HepG2 (cell line): ENCODE results near the gene NAB1. TPM values are rescaled to one million over a fixed set of nuclear protein-coding genes. Genes with fewer than 3 reads are reported as not detected.

Experiments used
- ATAC-seq: fragments of 200-7000 bp; cut with Tn5 transposase; 3 replicates; pipeline ENCODE4 v1.9.1; 2020; ENCODE audit warnings: mild to moderate bottlenecking, moderate library complexity
- BruUV-seq: library from RNA; stranded (reverse); fragments of 400-500 nt; replicated peaks from 2 replicates; lab custom pipeline; 2021; lab: Mats Ljungman, UMichigan
- CTCF ChIA-PET: fragments of 300-600 bp; formaldehyde crosslinking; extraction: SDS; loops from one replicate; lab custom pipeline; 2021; ENCODE audit warnings: low total read pairs, inconsistent platforms, low intra/inter-chr PET ratio; lab: Yijun Ruan, JAX
- POLR2A ChIA-PET: fragments of 350-600 bp; sonication (Branson Sonifier 250); formaldehyde crosslinking; loops from one replicate; lab custom pipeline; 2020; ENCODE audit warnings: antibody characterized with exemption, inconsistent platforms; lab: Yijun Ruan, JAX
- DNase-seq: peaks from one replicate; pipeline ENCODE4 v3.0.0-alpha.2; 2015; ENCODE audit warnings: low spot score
- FAIRE-seq: peaks from 3 replicates; lab custom pipeline; 2011; peaks lifted over from hg19 to GRCh38; lab: Jason Lieb, UNC
- H2AFZ ChIP-seq: one replicate; pipeline ENCODE4 v1.6.1; 2011; ENCODE audit warnings: low read length, inconsistent platforms
- H3K27ac ChIP-seq: fragments of 300-600 bp; 3 replicates; pipeline ENCODE4 v1.8.0; 2011; ENCODE audit warnings: mixed run types, mild to moderate bottlenecking, mixed read lengths, low read length, inconsistent platforms; ENCODE audit not compliant: insufficient read depth; ENCODE audit errors: extremely low read length
- H3K27me3 ChIP-seq, 2 experiments: fragments of 200-600 bp in 1 of 2; 2 replicates in 1 of 2; 3 replicates in 1 of 2; pipeline versions ENCODE4 v1.6.0 to v1.8.0; 2011; ENCODE audit warnings: low read length in 2 of 2, mild to moderate bottlenecking in 2 of 2, moderate library complexity in 2 of 2, inconsistent platforms in 1 of 2; ENCODE audit not compliant: insufficient read depth in 2 of 2, control insufficient read depth in 1 of 2
- H3K36me3 ChIP-seq, 2 experiments: fragments of 200-600 bp in 1 of 2; replicated peaks in 1 of 2; 2 replicates in 1 of 2; 3 replicates in 1 of 2; pipeline versions ENCODE4 v1.5.1 to v1.8.0; 2011; ENCODE audit warnings: low read length in 2 of 2, inconsistent platforms in 1 of 2; ENCODE audit not compliant: insufficient read depth in 2 of 2, control insufficient read depth in 1 of 2
- H3K4me1 ChIP-seq: 2 replicates; pipeline ENCODE4 v1.5.1; 2012; ENCODE audit warnings: low read length, inconsistent platforms; ENCODE audit not compliant: insufficient read depth
- H3K4me2 ChIP-seq: 2 replicates; pipeline ENCODE4 v1.6.0; 2011; ENCODE audit warnings: low read depth, low read length, inconsistent platforms
- H3K4me3 ChIP-seq, 3 experiments: fragments of 200-600 bp in 1 of 3; sonication (generic), shearing (Covaris generic) in 1 of 3; replicated peaks in 1 of 3; 2 replicates each; pipeline ENCODE4 v1.5.1; 2011 to 2016; ENCODE audit warnings: low read length in 3 of 3, inconsistent platforms in 2 of 3, low read depth in 2 of 3, mild to moderate bottlenecking in 2 of 3, control low read depth in 1 of 3, mixed read lengths in 1 of 3; ENCODE audit not compliant: insufficient read depth in 1 of 3
- H3K79me2 ChIP-seq: one replicate; pipeline ENCODE4 v1.6.1; 2011; ENCODE audit warnings: low read length, inconsistent platforms; ENCODE audit not compliant: insufficient read depth
- H3K9ac ChIP-seq: 2 replicates; pipeline ENCODE4 v1.6.0; 2011; ENCODE audit warnings: mild to moderate bottlenecking, low read depth, low read length, inconsistent platforms; ENCODE audit not compliant: insufficient read depth
- H3K9me3 ChIP-seq: 2 replicates; pipeline ENCODE4 v1.5.1; 2012; ENCODE audit warnings: mild to moderate bottlenecking, low read length
- H4K20me1 ChIP-seq: 2 replicates; pipeline ENCODE4 v1.6.0; 2011; ENCODE audit warnings: inconsistent platforms, mild to moderate bottlenecking, low read length, moderate library complexity; ENCODE audit not compliant: insufficient read depth
- POGZ ChIP-seq: sonication (generic); formaldehyde crosslinking; IDR thresholded peaks from 2 replicates; pipeline ENCODE4 v1.4.0; 2020; ENCODE audit warnings: mild to moderate bottlenecking, missing genetic modification reagents
- RARG ChIP-seq: sonication (generic); formaldehyde crosslinking; IDR thresholded peaks from 2 replicates; pipeline ENCODE4 v1.4.0; 2020; ENCODE audit warnings: low read depth, mild to moderate bottlenecking, missing genetic modification reagents
- SMC3 ChIP-seq: IDR thresholded peaks from 2 replicates; pipeline ENCODE4 v1.6.1; 2011; ENCODE audit warnings: low read length, improper control_type of control experiment
- SRF ChIP-seq: IDR thresholded peaks from 2 replicates; pipeline ENCODE4 v1.6.1; 2011; ENCODE audit warnings: mild to moderate bottlenecking, low read depth, low read length, moderate library complexity
- STAG1 ChIP-seq: sonication (generic); formaldehyde crosslinking; IDR thresholded peaks from 2 replicates; pipeline ENCODE4 v1.4.0; 2020; ENCODE audit warnings: missing genetic modification reagents
- TGIF2 ChIP-seq: IDR thresholded peaks from 2 replicates; pipeline ENCODE4 v1.6.1; 2016; ENCODE audit warnings: control low read depth, missing compliant biosample characterization
- ZBTB42 ChIP-seq: sonication (generic); formaldehyde crosslinking; IDR thresholded peaks from 2 replicates; pipeline ENCODE4 v1.5.0; 2020; ENCODE audit warnings: mild to moderate bottlenecking, missing genetic modification reagents
- ZNF609 ChIP-seq: sonication (generic); formaldehyde crosslinking; IDR thresholded peaks from 2 replicates; pipeline ENCODE4 v1.4.0; 2020; ENCODE audit warnings: mild to moderate bottlenecking, missing genetic modification reagents, borderline replicate concordance
- WGBS: methylation state at CpG from one replicate; pipeline ENCODE4 v1.1.6; 2017; ENCODE audit warnings: low lambda C conversion rate; 5-methylcytosine and 5-hydroxymethylcytosine counted together
- in situ Hi-C: cut with HindIII; loops from 2 replicates; pipeline ENCODE4 v1.10.0; 2017; ENCODE audit warnings: low pct_unique_long_range_greater_than_20kb; ENCODE audit not compliant: extremely low pct_ligation_motif_present
- intact Hi-C: fragments of 100-400 bp; cut with micrococcal nuclease; formaldehyde crosslinking; loops from one replicate; pipeline ENCODE4 v1.10.0; 2022; ENCODE audit not compliant: unreplicated experiment
- polyA plus RNA-seq, 8 experiments: library from polyadenylated mRNA; depleted of rRNA in 3 of 8; stranded (reverse) in 7 of 8; unstranded in 1 of 8; fragments of >200 nt; fragmentation: Illumina TruSeq in 4 of 8; extraction: Trizol in 4 of 8; gene quantifications; 2 replicates each; pipeline versions ENCODE4 v1.2.1 to v1.2.3, GENCODE V29; 2011 to 2016; ENCODE audit warnings: low read depth in 4 of 8, missing spikeins in 1 of 8, mixed read lengths in 1 of 8; ENCODE audit not compliant: insufficient read depth in 1 of 8
- total RNA-seq, 5 experiments: library from RNA; depleted of rRNA; stranded (reverse); fragments of >200 nt; fragmentation: Illumina TruSeq; extraction: Trizol; gene quantifications; 2 replicates each; pipeline ENCODE4 v1.2.3, GENCODE V29; 2016; ENCODE audit warnings: low read depth in 1 of 5

The NAB1 gene
- total and polyA plus RNA-seq, 2 of the 13 experiments (the other 11 are each of a cell fraction or from before 2014, with no cell fraction given), result 24.5 to 46.0 TPM

GRCh38 chr2:190714958-190715357 is 66.1 kb downstream of the NAB1 start:
- peaks cover 0 to 2% of the 10 kb centered on the region in 2 experiments; a peak in 2 of 5 replicates for H3K27me3 ChIP-seq
- H4K20me1 ChIP-seq, result no peaks in the 10 kb centered on the region
- ATAC-seq (no peak), FAIRE-seq (no peak)
- WGBS, result 65% methylated on average over 5 of the region's 5 CpGs
- H3K27ac ChIP-seq, result no peak overlapping the region
- no peaks in the 10 kb centered on the region for H3K4me1 ChIP-seq
- H3K9ac ChIP-seq, result no peak overlapping the region
- no peak overlapping the region for H2AFZ ChIP-seq
- TF ChIP-seq POGZ (CRISPR knock-in tag) (no peak), RARG (CRISPR knock-in tag) (no peak), SRF (no peak), STAG1 (no peak), ZNF609 (CRISPR knock-in tag) (no peak), TGIF2 (CRISPR knock-in tag) (no peak), ZBTB42 (no peak), SMC3 (no peak)
- TF ChIP-seq, all 625 proteins: peak for 0
- Histone ChIP-seq H3K4me2 (no peak overlapping the region), H3K79me2 (no peaks in the 10 kb centered on the region), H3K4me3 (no peak overlapping the region), H3K9me3 (no peaks in the 10 kb centered on the region), H3K36me3 (no peaks in the 10 kb centered on the region)
- intact Hi-C loops (no loop called here), in situ Hi-C loops (no loop called here)
- ChIA-PET POLR2A (no interaction called here), CTCF (no interaction called here)
- no peak for DNase-seq
- BruUV-seq, result no TSS peak
